ENCODE results near the gene CD93. TPM values are rescaled to one million over a fixed set of nuclear protein-coding genes. Genes with fewer than 3 reads are reported as not detected.

The CD93 gene
- total RNA-seq, 1 donor from 2014 or later, result not detected

GRCh38 chr20:23069108-23069507 lies 17.0 kb downstream of the CD93 start:
- ChIA-PET POLR2A (no interaction called here), CTCF (no interaction called here)
- no peak overlapping the region for H3K4me3 Mint-ChIP-seq
- no peak overlapping the region for H3K27ac Mint-ChIP-seq
- intact Hi-C loops (cut with micrococcal nuclease), result no loop called here
- H3K9me3 Mint-ChIP-seq, result no peaks in the 10 kb centered on the region
- H3K27me3 Mint-ChIP-seq, result peaks cover 4% of the 10 kb centered on the region
- no peak for ATAC-seq (ENCODE audit: low read depth)
- no peak for DNase-seq
- no peaks in the 10 kb centered on the region for H3K4me1 Mint-ChIP-seq
- no peaks in the 10 kb centered on the region for H3K36me3 Mint-ChIP-seq (ENCODE audit: low read depth)
- TF ChIP-seq, protein P1, sequence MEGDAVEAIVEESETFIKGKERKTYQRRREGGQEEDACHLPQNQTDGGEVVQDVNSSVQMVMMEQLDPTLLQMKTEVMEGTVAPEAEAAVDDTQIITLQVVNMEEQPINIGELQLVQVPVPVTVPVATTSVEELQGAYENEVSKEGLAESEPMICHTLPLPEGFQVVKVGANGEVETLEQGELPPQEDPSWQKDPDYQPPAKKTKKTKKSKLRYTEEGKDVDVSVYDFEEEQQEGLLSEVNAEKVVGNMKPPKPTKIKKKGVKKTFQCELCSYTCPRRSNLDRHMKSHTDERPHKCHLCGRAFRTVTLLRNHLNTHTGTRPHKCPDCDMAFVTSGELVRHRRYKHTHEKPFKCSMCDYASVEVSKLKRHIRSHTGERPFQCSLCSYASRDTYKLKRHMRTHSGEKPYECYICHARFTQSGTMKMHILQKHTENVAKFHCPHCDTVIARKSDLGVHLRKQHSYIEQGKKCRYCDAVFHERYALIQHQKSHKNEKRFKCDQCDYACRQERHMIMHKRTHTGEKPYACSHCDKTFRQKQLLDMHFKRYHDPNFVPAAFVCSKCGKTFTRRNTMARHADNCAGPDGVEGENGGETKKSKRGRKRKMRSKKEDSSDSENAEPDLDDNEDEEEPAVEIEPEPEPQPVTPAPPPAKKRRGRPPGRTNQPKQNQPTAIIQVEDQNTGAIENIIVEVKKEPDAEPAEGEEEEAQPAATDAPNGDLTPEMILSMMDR (IDR thresholded peaks at IDR 0.05), result no peak

DNA sequence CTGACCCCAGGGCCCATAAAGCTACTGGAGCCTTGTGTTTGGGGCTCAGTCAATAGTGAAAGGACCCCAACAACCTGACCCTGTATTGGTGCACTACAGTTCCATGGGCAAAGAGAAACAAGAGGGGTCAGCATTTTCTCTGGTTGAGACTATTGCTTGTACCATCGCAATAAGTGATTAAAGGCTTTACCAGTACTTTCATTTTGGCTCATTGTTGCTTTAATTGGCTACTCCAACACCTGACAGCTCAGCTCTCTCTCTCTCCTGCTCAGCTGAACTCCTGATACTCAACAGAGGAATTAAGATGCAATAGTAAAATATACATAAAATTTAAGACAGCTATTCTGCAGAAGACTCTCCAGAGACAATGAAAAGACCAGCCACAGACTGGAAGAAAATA lies 17.8 kb downstream of the CD93 start:
- Mint-ChIP-seq H3K27ac (no peak overlapping the region), H3K4me1 (no peaks in the 10 kb centered on the region), H3K27me3 (peaks cover 4% of the 10 kb centered on the region), H3K4me3 (no peak overlapping the region), H3K9me3 (no peaks in the 10 kb centered on the region), H3K36me3 (ENCODE audit: low read depth) (no peaks in the 10 kb centered on the region)
- ChIA-PET POLR2A (no interaction called here), CTCF (no interaction called here)
- no peak for ATAC-seq (ENCODE audit: low read depth)
- intact Hi-C loops (cut with micrococcal nuclease), result no loop called here
- TF ChIP-seq, protein P1 (IDR thresholded peaks at IDR 0.05), result no peak
- DNase-seq, result no peak

DNA sequence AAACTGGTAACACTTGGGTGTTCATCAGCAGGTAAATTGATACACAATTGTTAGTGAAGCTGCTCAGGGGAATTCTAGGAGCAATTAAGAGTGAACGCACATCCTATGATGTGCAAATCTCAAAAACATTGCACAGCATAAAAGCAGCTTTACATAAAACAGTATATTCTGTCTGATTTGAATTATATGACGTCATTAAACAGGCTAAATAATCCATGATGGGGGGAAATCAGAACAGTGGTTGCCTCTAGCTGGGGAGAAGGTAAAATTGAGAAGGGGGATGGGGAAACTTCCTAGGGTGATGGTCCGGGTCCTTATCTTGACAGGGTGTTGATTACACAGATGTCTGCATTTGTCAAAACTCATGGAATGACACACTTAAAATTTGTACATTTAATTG lies 19.4 kb downstream of the CD93 start:
- ATAC-seq (ENCODE audit: low read depth) (no peak), DNase-seq (no peak)
- TF ChIP-seq, protein P1 (IDR thresholded peaks at IDR 0.05), result no peak
- Mint-ChIP-seq H3K4me3 (no peak overlapping the region), H3K9me3 (no peaks in the 10 kb centered on the region), H3K27me3 (peaks cover 4% of the 10 kb centered on the region), H3K27ac (no peak overlapping the region), H3K4me1 (no peaks in the 10 kb centered on the region), H3K36me3 (ENCODE audit: low read depth) (no peaks in the 10 kb centered on the region)
- ChIA-PET CTCF (no interaction called here), POLR2A (no interaction called here)
- intact Hi-C loops (cut with micrococcal nuclease), result no loop called here

DNA sequence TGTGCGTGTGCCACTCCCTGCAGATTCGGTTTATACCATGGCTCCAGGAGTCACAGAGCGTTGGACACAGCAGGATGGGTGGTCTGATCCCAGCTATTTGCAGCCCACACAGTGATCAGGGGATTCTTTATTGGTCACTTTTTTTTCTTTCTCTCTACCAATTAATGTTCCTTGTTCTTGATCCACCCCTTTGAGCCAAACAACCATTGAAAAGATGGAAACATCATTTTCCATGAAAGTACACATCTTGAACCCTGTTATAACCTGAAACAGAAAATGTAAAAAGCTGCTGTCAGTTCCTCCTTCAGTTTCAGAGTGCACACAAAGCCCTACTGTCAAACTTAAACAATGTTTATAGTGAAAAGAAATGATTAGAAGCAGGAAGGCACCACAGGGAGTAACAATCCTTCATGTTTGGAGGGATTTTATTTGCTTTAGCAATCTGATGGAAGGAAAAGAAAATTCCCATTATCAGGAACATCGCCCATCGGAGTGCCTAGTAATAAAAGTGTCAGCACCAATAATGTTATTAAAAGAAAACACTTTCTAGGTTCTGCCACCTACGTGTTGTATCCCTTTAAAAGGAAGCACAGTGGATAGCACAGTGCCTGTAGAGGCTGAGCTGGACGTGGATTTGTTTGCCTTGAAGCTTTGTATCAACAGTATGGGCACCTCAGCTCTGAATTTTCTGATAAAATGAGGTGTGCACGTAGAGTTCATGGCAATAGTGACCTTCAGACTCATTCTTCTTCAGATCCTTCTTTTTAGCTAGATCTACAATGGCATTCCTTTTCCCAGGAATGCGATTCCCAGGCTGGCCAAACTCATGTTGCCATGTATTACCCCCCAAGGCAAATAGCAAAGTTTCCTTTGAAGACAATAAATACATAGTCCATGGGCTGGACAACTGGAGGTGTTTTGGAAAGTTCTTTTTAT lies 20.6 kb downstream of the CD93 start:
- no peaks in the 10 kb centered on the region for H3K9me3 Mint-ChIP-seq
- no peak overlapping the region for H3K4me3 Mint-ChIP-seq
- ATAC-seq (ENCODE audit: low read depth), result no peak
- intact Hi-C loops (cut with micrococcal nuclease), result no loop called here
- ChIA-PET CTCF (no interaction called here), POLR2A (no interaction called here)
- no peak overlapping the region for H3K27ac Mint-ChIP-seq
- no peaks in the 10 kb centered on the region for H3K4me1 Mint-ChIP-seq
- TF ChIP-seq, protein P1 (IDR thresholded peaks at IDR 0.05), result no peak
- no peak for DNase-seq
- H3K36me3 Mint-ChIP-seq (ENCODE audit: low read depth), result no peaks in the 10 kb centered on the region
- peaks cover 4% of the 10 kb centered on the region for H3K27me3 Mint-ChIP-seq

GRCh38 chr20:23063581-23063980 lies 22.5 kb downstream of the CD93 start:
- intact Hi-C loops (cut with micrococcal nuclease), result no loop called here
- ChIA-PET CTCF (no interaction called here), POLR2A (no interaction called here)
- no peaks in the 10 kb centered on the region for H3K9me3 Mint-ChIP-seq
- TF ChIP-seq, protein P1 (IDR thresholded peaks at IDR 0.05), result no peak
- H3K27me3 Mint-ChIP-seq, result peaks cover 4% of the 10 kb centered on the region
- H3K4me1 Mint-ChIP-seq, result no peaks in the 10 kb centered on the region
- no peak overlapping the region for H3K27ac Mint-ChIP-seq
- ATAC-seq (ENCODE audit: low read depth), result no peak
- no peak overlapping the region for H3K4me3 Mint-ChIP-seq
- H3K36me3 Mint-ChIP-seq (ENCODE audit: low read depth), result no peaks in the 10 kb centered on the region
- DNase-seq, result no peak
